ENCODE results near the gene UGT1A7.

UGT1A7 gene

GRCh38 chr2:233764761-233765160, 83.1 kb downstream of the UGT1A7 start:
- no peak for DNase-seq

- no peak for DNase-seq
These were observed 84.7 kb downstream of the UGT1A7 start for GRCh38 chr2:233766416-233766815.

- DNase-seq = no peak
These were observed 86.4 kb downstream of the UGT1A7 start for GRCh38 chr2:233768076-233768475.

GRCh38 chr2:233769260-233769659, 87.6 kb downstream of the UGT1A7 start:
- no peak for DNase-seq

- no peak for DNase-seq
These were observed 90.5 kb downstream of the UGT1A7 start for GRCh38 chr2:233772153-233772552.

- DNase-seq = no peak
These were observed 90.9 kb downstream of the UGT1A7 start for GRCh38 chr2:233772583-233772982.

- no peak for DNase-seq
These were observed 92.2 kb downstream of the UGT1A7 start for GRCh38 chr2:233773854-233774253.

- DNase-seq = no peak
These were observed 93.7 kb downstream of the UGT1A7 start for GRCh38 chr2:233775414-233775813.

- no peak for DNase-seq
These were observed 96.3 kb downstream of the UGT1A7 start, which contains the start of gene MROH2A for GRCh38 chr2:233778030-233778429. Gene MROH2A, plus strand, starts transcription at chr2:233778330. Its CDS starts 1,029 bp downstream, at chr2:233779359.

- DNase-seq = no peak
These were observed 98.0 kb downstream of the UGT1A7 start for GRCh38 chr2:233779722-233780121.

- DNase-seq = no peak
These were observed 99.1 kb downstream of the UGT1A7 start for GRCh38 chr2:233780771-233781170.

- DNase-seq = no peak
These were observed 107.9 kb downstream of the UGT1A7 start for GRCh38 chr2:233789554-233789953.

GRCh38 chr2:233791151-233791882, 109.6 kb downstream of the UGT1A7 start:
- DNase-seq = no peak

- no peak for DNase-seq
These were observed 110.2 kb downstream of the UGT1A7 start for GRCh38 chr2:233791883-233792329.

GRCh38 chr2:233792720-233793119, 111.0 kb downstream of the UGT1A7 start:
- no peak for DNase-seq

GRCh38 chr2:233793465-233794127, 111.9 kb downstream of the UGT1A7 start:
- no peak for DNase-seq

- no peak for DNase-seq
These were observed 112.5 kb downstream of the UGT1A7 start for GRCh38 chr2:233794128-233794658.

GRCh38 chr2:233795735-233796171, 114.1 kb downstream of the UGT1A7 start:
- no peak for DNase-seq

GRCh38 chr2:233796254-233796653, 114.6 kb downstream of the UGT1A7 start:
- no peak for DNase-seq

GRCh38 chr2:233798335-233799086, 116.8 kb downstream of the UGT1A7 start:
- DNase-seq = no peak

GRCh38 chr2:233799087-233799665, 117.5 kb downstream of the UGT1A7 start:
- no peak for DNase-seq

GRCh38 chr2:233799716-233800115, 118.0 kb downstream of the UGT1A7 start:
- DNase-seq = no peak

- no peak for DNase-seq
These were observed 118.5 kb downstream of the UGT1A7 start for GRCh38 chr2:233800208-233800607.

Measured in GF-D8 (cell line).